Right ventricle myocardium inferior (tissue), 1 donor: Measurements from ENCODE around the gene RCOR2. TPM values are rescaled to one million over a fixed set of nuclear protein-coding genes. Genes with fewer than 3 reads are reported as not detected.
"Not testable (repeated sequence)": the region's sequence is repeated elsewhere in the genome, so short reads cannot be mapped to it uniquely, and the experiment has no call there.

Experiments
- ATAC-seq: fragments of 200-7000 bp; cut with Tn5 transposase; one replicate; pipeline ENCODE4 v1.9.1; 2020; ENCODE audit warnings: mild to moderate bottlenecking, moderate library complexity
- DNase-seq: peaks from one replicate; pipeline ENCODE4 v3.0.0; 2021; ENCODE audit errors: missing footprints
- intact Hi-C: fragments of 100-400 bp; cut with DNase I; formaldehyde crosslinking; loops from one replicate; pipeline ENCODE4 v1.11.0; 2022
- long read RNA-seq: library from polyadenylated mRNA; unstranded; transcript quantifications from one replicate; pipeline ENCODE4 v2.0.0, GENCODE V29; 2021
- total RNA-seq: library from RNA; stranded (reverse); fragmentation: NEBNext Ultra II Directional; extraction: Animal tissue kit (Norgen Biotek cat#: 25700); gene quantifications from one replicate; pipeline ENCODE4 v1.2.1, GENCODE V29; 2021
- donor health status: DM: no; HTN: yes; CAD: no; lungs with severe emphysema.

RCOR2 gene
- 11.1 TPM for total RNA-seq
- long read RNA-seq, partial matches to known transcripts, result 1 of 3 reads
- long read RNA-seq, other reads (novel, unspliced or antisense), result 1 of 3 reads

GRCh38 chr11:63916837-63917691 is at the start of gene RCOR2:
Gene RCOR2 (minus strand): TSS chr11:63917164. CDS start chr11:63916456, 708 bp downstream.
- ATAC-seq, result peak; percentile 51
- intact Hi-C loops, result loop anchor here (1.0 kb wide), 2 partner anchors 21 to 79 kb away; no protein-coding TSS in a partner anchor
- peak; percentile 91 for DNase-seq

- ATAC-seq (no peak), DNase-seq (no peak)
- intact Hi-C loops, result no loop called here
Measured at GRCh38 chr11:63966444-63966843, 49.5 kb upstream of the RCOR2 start.

GRCh38 chr11:63963895-63964294 is 46.9 kb upstream of the RCOR2 start:
- DNase-seq, intact Hi-C loops, ATAC-seq: not testable (repeated sequence)

- ATAC-seq (peak; percentile 12), DNase-seq (no peak)
- intact Hi-C loops, result no loop called here
Measured at GRCh38 chr11:63961608-63962412, 44.8 kb upstream of the RCOR2 start.

- intact Hi-C loops, result no loop called here
- no peak for ATAC-seq
Measured at GRCh38 chr11:63958008-63958407, 41.0 kb upstream of the RCOR2 start.

GRCh38 chr11:63952570-63952969 is 35.6 kb upstream of the RCOR2 start:
- intact Hi-C loops, result no loop called here
- no peak for ATAC-seq
- DNase-seq, result no peak

More at GRCh38 chr11:63958008-63958407, 41.0 kb upstream of the RCOR2 start:
- DNase-seq, result no peak

- intact Hi-C loops, result no loop called here
- no peak for ATAC-seq
- DNase-seq, result no peak
Measured at GRCh38 chr11:63951779-63952536, 35.0 kb upstream of the RCOR2 start.

GRCh38 chr11:63945477-63946163 is 28.7 kb upstream of the RCOR2 start:
- DNase-seq (peak; percentile 71), ATAC-seq (peak; percentile 84)
- intact Hi-C loops, result loop anchor here (1.0 to 5.0 kb wide), 2 partner anchors 108 to 178 kb away; partner anchors contain the start of gene ZFTA

- intact Hi-C loops, result loop anchor here (5.0 kb wide), 2 partner anchors 38 to 178 kb away; partner anchors contain the start of gene ZFTA
- DNase-seq, result no peak
- peak; percentile 73 for ATAC-seq
Measured at GRCh38 chr11:63944987-63945386, 28.0 kb upstream of the RCOR2 start.

- intact Hi-C loops, result loop anchor here (5.0 kb wide), 1 partner anchor 36 kb away; no protein-coding TSS in a partner anchor
Measured at GRCh38 chr11:63942803-63943202, 25.8 kb upstream of the RCOR2 start.

GRCh38 chr11:63941901-63942300 is 24.9 kb upstream of the RCOR2 start:
- intact Hi-C loops, result loop anchor here (5.0 kb wide), 1 partner anchor 35 kb away; no protein-coding TSS in a partner anchor
- DNase-seq, result no peak
- ATAC-seq, result no peak

More at GRCh38 chr11:63942803-63943202, 25.8 kb upstream of the RCOR2 start:
- ATAC-seq (no peak), DNase-seq (no peak)

GRCh38 chr11:63940786-63941185 is 23.8 kb upstream of the RCOR2 start:
- intact Hi-C loops, result loop anchor here (5.0 kb wide), 1 partner anchor 33 kb away; no protein-coding TSS in a partner anchor
- no peak for DNase-seq
- ATAC-seq, result no peak

- intact Hi-C loops, result loop anchor here (2.0 kb wide), 1 partner anchor 67 kb away; no protein-coding TSS in a partner anchor
- DNase-seq (no peak), ATAC-seq (no peak)
Measured at GRCh38 chr11:63939397-63939891, 22.5 kb upstream of the RCOR2 start.

- intact Hi-C loops, result loop anchor here (1.0 to 2.0 kb wide), 2 partner anchors 21 to 66 kb away; partner anchors contain the start of gene RCOR2
- DNase-seq, result peak; percentile 95
- peak; percentile 93 for ATAC-seq
Measured at GRCh38 chr11:63938479-63939396, 21.8 kb upstream of the RCOR2 start, which contains the start of gene NAA40. Gene NAA40 (plus strand): TSS chr11:63939002. CDS start chr11:63939097, 95 bp downstream.

GRCh38 chr11:63937713-63938478 is 20.9 kb upstream of the RCOR2 start:
- DNase-seq (no peak), ATAC-seq (no peak)
- intact Hi-C loops, result loop anchor here (1.0 to 2.0 kb wide), 2 partner anchors 21 to 65 kb away; partner anchors contain the start of gene RCOR2
